Amygdala (tissue), 56 donors: Measurements from ENCODE around the gene LRCH1.

Source experiments
- DNase-seq, 56 donors: peaks; one replicate each; lab custom pipeline; 2025; lab: John Stamatoyannopoulos, UW

The LRCH1 gene

DNA sequence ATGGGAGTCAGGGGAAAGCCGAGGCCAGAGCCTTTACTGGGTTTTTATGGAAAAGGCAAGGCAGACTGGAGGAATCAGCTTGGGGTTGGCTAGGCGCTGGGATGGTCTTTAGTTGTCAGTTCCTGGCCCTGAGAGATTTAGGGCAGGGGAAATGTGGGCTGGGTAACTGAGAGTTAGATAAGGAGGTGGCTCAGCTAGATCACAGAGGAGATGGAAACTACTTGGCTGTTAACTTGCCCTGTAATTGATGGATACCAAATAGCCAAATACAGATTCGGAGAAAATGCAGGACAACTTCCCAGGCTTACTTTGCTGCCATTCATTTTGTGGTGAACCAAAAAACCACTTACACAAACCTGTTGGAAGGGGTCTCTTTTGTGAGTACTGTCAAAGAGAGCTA, 54.0 kb downstream of the LRCH1 start:
- no peak for DNase-seq

DNA sequence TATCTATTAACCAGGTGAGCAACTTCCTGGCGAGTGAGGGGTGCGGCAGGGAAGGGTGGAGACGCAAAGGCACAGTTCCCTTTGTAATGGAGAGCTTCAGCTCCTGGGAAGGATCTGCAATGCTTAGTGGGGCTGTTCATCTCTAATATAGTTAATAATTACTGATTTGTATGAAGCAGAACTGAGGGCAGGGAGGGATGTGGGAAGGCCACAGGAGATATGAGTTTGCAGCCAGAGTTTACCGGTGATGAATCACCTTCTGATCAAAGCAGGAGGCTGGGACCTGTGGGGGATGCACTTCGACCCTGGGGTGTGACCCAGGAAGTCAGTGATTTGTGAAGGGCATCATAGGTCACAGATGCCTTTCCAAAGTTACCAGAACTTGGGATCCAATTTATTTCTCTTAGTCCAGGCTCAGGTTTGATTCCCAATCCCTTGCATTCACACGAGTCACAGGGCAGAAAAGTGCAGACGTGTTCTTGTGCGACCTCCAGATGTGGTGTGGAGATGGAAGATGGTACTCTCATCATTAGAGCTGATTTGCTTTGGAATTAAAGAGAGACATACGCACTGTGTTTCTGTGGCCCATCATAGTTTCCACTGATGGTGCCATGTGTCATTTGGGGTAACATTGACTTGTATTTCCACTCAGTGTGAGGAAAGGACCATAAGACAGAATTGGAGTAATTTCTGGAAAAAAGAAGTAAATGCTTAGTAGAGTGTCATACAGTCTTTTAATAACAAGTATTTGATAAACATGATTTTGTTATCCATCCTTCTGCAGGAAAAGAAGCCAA, 55.0 kb downstream of the LRCH1 start:
- no peak for DNase-seq

DNA sequence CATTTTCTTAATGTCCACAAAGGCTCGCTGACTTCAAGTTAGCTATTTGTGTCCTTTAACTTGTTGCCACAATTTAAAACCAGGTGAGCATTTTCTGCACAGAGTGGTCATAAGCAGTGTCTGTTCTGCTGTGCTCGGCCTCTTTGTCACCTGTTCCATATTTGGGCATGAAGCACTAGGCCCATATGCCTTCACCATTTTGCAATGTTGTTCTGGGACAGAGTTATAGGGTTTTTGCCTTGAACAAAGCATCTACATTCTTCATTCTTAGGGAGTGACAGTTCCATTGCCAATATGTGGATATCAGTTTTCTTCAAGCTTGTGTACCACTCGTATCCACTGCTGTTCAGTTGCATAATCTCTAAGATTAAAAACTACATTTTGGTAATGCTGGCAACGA, 56.1 kb downstream of the LRCH1 start:
- no peak for DNase-seq

DNA sequence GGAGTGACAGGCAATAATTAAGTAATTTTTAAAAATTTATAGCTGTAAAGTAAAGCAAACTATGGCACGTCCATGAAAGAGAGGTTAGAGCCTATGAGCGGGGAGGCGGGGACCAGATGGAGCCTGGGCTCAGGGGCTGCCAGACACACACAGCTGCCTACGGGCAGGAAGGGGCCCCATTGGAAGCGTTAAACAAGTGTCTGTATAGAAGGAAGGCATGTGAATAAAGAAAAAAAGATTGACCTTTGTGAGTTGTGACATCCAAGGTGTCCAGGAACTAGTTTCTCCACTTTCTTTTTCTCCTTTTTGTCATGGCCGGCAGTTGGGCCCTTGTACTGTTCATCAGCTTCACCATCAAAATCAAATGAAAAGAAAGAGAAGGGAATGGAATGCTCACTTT, 56.8 kb downstream of the LRCH1 start:
- no peak for DNase-seq

DNA sequence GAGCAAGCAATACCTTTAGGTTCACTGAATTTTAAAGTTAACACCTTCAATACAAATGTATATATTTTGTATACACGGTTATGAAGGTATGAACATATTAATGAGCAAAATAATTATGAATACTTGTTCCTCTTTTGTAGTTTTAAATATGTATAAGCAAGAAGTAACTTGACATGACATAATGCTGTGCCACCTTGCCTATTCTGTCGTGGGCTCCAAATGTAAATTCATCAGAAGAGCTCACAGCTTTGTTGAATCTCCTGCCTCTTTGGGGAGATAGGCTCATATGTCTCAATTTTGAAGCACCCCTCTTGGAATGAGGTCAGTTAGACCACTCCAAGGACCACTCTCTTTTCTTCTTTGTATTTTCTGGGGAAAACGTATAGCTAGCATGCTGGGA, 59.3 kb downstream of the LRCH1 start:
- DNase-seq, result no peak

DNA sequence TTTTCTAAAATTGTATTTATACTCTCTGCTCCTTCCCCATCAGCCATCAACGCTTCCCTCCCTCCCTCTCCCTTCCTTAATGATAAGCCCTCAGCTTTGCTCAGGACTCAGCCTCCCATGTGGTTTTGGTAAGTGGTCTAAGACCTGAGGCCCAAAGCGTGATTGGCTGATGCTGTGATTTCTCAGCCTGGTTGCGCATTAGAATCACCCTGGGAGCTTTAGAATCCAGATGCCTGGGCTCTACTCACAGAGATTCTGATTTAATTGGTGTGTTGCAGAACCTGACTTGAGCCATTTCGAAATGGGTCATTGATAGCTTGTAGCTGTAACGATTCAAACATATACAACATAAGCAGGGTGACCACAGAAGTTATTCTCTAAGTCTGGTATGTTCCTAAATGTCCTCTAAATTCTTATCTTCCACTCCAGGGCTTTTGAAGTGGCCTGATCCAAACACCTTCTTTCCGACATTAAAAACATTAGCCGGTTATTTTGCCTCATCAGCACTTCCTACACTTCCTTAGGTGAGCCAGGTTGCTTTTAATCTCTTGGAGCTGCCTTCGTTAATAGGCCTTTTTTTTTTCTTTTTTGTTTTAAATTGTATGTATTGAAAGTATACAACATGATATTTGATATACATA, 60.6 kb downstream of the LRCH1 start:
- DNase-seq, result no peak

DNA sequence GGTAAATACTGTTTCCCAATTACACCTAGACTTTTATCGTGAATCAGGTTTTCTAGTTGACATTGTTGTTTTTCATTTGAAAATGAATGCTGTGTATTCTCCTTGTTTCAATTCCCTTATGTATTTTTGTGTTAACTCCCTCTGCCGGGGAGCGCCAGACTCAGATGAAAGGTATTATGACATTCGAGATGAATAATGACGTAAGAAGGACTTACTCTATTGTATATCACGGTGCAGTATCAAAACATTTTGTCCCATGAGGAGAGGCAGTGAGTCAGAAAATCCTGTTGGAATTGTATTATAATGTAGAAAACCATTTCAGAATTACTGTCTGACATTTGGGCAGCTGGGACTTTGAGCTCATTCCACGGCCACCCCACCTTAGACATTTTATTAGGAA, 61.6 kb downstream of the LRCH1 start:
- no peak for DNase-seq

DNA sequence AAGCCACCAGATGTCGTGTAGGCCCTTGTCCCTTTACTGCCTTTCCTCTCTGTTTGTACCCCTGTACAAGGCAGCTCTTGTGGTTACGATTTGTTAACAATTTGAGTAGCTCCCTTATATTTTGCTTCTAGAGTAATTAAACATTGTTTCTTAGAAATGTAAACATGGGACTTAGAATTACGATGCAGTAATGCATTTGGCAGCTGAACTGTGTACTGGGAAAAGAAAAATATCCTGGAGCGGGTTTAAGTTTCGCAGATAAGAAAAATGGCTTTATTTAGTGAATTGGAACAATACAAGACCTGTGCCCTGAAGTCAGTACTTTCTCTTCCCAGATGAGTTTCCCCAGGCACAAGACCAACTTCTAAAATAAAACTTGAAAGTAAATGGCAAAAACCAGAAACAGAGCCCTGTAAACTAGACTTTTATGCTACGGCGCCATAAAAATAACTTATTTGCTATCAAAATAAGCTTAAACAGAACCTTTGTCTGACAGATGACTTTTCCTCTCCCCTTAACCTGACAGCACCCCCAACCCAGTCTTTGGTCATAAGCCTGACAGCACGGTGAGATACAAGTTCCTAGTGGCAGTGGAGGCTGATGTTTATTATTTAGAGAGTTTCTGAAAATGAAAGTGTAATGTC, 63.0 kb downstream of the LRCH1 start:
- no peak for DNase-seq

DNA sequence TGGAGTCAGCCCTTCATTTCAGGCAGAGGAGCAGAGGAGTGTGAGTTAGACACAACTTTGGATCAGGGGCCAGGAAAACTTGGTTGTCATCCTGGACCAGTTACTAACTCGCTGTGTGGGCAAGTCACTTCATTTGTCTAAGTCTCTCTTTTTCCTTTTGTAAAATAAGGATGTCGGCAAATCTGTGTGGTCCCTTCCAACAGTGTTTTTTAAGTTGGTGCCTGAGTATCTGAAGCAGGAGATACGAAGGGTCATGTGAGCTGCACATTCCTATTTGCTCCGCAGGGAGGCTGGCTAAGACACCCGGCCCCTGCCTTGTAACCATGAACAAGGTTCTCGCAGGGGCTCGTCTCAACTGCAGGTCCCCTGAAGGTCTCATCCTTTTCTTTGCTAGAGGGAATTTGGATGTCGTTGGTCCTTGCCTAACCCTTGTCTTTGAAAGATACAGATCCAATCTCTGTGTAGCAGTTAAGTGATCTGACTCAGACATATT, 64.3 kb downstream of the LRCH1 start:
- no peak for DNase-seq

DNA sequence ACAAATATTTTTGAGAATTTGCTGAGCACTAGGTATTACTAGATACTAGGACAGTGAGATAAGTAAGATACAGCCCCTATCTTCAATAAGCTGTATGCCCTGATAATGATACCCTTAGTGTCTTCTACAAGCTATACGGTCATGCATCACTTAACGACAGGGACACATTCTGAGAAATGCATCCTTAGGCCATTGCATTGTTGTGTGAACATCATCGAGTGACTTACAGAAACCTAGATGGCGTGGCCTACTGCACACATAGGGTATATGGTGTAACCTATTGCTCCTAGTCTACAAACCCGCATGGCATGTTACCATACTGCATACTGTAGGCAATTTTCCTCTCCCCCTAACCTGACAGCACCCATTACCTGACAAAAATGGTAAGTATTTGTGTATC, 64.9 kb downstream of the LRCH1 start:
- no peak for DNase-seq

DNA sequence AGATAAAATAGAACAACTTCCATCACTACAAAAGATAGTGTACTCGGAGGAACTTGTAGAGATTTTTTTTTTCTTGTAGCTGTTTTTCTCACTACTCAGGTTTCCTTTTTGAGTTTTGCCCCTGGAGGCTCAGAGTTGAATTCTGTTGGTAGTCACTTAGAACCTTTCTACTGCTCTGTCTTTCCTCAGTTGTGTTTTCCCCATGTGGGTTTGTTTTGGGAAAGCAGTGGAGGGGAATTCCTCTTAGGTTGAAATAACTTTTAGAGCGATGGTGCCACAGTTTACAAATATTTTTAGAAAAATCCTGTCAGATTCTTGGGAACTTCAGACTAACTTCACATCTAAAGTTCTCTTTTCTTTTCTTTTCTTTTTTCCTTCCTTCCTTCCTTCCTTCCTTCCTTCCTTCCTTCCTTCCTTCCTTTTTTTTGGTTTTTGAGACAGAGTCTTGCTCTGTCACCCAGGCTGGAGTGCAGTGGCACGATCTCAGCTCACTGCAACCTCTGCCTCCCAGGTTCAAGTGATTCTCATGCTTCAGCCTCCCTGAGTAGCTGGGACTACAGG, 65.8 kb downstream of the LRCH1 start:
- no peak for DNase-seq

DNA sequence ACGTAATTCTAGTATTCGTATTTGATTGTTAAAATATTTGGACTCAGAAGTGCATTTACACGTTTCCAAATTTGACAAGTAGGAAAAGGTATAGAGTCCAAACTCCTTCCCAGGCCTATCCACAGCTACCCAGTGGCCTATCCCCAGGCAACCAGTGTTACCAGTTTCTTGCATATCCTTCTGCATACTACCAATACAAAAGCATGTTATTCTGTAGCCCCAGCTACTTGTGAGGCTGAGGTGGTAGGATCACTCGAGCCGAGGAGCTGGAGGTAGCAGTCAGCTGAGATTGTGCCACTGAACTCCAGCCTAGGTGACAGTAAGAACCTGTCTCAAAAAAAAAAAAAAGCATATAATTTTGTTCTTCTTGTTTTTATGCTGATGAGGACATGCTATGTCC, 67.1 kb downstream of the LRCH1 start:
- no peak for DNase-seq

DNA sequence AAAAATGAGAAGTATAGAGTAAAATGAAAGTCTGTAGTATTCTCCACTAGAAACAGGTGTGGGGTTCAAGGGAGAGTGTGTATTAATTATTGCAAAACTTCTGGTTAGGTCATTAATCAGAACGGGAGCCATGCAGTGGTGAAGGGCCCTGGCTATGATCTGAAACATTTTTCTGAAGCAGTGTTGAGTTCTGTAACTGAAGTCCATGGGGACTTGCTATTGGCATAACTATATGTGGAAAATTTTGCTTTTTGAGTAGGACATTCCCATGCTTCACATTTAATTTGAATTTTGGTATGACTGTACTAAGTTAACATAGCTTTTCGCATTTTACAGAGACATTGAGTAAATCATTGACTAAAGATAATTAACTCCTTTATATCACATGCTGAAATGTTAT, 67.5 kb downstream of the LRCH1 start:
- no peak for DNase-seq

DNA sequence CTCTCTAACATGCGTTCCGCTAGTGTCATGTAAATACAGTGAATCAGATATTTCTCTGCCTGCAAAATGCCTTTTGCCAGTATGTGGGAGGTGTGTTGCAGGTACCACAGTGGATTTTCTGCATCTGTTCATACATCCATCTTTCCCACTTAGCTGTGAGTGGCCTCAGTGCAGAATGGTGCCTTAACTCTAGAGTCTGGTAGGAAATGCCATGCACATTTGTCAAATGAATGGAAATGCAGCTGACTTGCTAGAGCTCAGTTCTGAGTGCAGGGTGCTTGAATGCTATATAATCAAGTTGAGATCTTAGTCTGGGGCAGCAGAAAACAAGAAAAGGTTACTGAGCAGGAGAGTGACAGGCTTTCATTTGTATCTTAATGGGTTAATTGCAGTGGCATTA, 68.2 kb downstream of the LRCH1 start:
- no peak for DNase-seq

DNA sequence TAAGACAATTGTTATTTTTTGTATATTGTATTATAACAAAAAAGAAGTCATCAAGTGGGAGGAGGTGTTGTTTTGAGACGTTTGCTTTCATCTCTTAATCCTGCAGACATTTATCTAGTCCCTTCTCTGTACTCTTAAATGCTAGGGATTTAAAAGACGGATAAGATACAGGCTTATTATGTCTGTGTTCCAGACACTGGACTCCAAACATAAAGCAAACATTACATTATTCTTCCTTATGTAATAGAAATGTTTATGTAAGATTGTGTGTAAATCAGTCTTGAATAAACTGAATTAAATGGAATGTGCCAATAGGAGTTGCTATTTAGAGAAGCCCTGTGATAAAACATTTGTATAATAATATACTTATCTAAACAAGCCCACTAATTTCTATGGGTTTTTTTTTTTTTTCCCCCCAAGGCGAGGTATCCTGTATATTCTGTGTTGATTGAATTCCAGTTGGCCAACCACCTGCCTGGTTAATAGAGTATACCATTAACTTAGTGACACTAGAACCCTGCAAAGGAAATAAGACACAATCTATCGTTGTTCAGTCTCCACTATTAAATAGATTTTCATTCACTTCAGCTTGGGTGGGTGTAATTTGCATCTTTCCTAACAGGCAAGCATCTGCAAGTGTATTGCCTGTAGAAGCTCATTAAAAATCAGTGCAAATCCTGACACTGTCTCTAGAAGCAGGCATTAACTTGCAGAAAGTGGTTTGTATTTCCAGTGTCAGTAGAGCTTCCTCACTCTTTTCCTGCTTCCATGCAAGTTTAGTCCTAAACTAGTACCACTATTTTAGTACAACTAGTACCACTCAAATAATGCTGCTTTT, 69.0 kb downstream of the LRCH1 start:
- no peak for DNase-seq

DNA sequence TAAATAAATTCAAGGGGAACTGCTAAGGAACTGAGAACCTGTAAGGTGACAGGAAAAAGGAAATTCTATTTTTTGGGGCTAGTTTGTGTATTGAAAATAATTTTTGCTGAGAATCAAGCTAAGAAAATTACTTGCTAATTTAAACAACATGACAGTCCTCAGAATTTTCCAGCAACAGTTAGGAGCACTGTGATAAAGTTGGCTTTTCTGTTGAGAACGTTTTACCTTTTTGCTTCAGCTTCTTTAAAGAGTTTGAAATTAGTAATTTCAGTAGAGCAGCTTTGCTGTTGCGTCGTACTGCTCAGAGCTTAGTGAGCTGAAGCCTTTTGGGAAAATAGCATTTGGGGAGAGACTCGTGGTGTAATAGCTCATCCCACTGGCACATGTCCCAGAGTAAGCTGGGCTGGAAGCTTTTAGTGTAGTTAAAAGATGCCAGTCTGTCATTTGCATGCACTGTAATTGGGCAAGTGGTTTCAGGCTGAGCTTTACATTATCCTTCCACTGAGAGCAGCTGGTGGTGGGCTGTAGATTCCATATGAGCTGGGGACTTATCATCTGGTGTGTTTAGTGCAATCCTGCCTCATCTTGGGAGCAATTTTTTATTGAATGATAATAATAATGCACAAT, 69.8 kb downstream of the LRCH1 start:
- peak in 34 of 56 donors; percentile 1 to 68 (median 18) for DNase-seq

DNA sequence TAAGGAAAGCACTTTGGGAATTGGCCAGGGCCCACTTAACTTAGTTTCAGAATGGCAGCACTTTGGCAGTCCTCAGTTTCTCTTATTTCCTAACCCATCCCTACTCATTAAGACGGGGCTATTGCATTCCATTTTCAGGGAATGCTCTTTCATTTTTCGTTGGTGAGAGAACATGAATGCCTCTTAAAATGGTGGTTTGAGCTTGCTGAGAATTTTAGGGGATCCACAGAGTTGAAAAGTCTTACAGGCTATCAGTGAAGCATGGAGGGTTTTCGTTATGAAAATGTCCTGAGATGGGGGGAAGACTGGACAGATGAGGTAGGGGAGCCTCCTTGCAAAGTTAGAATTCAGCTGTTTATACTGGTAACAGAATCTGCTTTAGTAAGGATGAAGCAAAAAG, 71.4 kb downstream of the LRCH1 start:
- DNase-seq, result no peak

DNA sequence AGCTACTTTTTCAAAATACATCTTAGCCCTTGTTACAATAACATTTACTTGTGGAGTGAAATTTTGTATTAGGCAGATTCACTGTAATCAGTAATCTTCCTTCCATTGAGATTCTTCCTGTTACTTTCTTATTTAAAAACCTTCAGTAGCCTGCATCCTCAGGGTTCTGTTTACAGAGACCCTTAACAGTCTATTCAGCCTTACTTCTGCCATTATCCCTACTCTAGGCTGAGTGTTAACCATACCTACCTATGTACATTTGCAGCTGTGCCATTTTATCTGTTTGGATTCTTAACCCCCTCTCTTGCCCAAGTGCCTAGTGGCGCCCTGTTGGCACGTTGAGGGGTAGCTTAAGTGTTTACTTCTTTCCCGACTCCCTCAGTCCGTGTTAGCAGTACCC, 71.9 kb downstream of the LRCH1 start:
- DNase-seq, result no peak

DNA sequence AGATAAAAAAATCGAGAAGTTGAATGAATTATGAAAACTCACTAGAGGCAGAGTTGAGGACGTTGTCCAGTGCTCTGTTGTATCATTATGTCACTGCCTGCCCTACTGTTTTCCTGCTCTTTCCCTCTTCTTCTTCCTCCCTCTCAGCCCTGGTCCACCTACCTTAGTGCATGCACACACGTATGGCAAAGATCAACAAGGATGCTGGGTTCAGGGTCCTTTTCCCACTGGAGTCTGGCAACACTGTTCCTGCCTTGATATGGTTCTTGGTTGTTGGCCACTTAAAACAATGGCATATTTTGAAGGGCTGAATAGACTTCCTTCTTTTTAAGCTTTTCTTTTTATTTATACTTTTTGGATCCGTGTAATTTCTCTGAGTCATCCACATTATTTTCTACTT, 74.5 kb downstream of the LRCH1 start:
- no peak for DNase-seq
